Osteocyte (in vitro differentiated cells): ENCODE measurements around the gene MTCL1. TPM values are rescaled to one million over a fixed set of nuclear protein-coding genes. Genes with fewer than 3 reads are reported as not detected.

Experiments used
- DNase-seq: peaks from one replicate; pipeline ENCODE4 v3.0.0; 2021; ENCODE audit warnings: mixed read lengths; ENCODE audit not compliant: unreplicated experiment; ENCODE audit errors: extremely low spot score
- H3K27ac Mint-ChIP-seq: one replicate; pipeline ENCODE4 v1.8.0; 2021; ENCODE audit warnings: mild to moderate bottlenecking, mixed read lengths; ENCODE audit not compliant: unreplicated experiment
- H3K27me3 Mint-ChIP-seq: one replicate; pipeline ENCODE4 v1.8.0; 2021; ENCODE audit warnings: mixed read lengths; ENCODE audit not compliant: unreplicated experiment
- H3K36me3 Mint-ChIP-seq: one replicate; pipeline ENCODE4 v1.8.0; 2021; ENCODE audit warnings: mixed read lengths; ENCODE audit not compliant: unreplicated experiment
- H3K4me1 Mint-ChIP-seq: one replicate; pipeline ENCODE4 v1.8.0; 2021; ENCODE audit warnings: mixed read lengths; ENCODE audit not compliant: unreplicated experiment
- H3K4me3 Mint-ChIP-seq: one replicate; pipeline ENCODE4 v1.8.0; 2021; ENCODE audit warnings: mild to moderate bottlenecking, moderate library complexity, mixed read lengths; ENCODE audit not compliant: unreplicated experiment
- H3K9me3 Mint-ChIP-seq: one replicate; pipeline ENCODE4 v1.8.0; 2021; ENCODE audit warnings: mixed read lengths; ENCODE audit not compliant: unreplicated experiment
- CTCF ChIP-seq: fragments of 200-600 bp; sonication (generic); IDR thresholded peaks from 2 replicates; pipeline ENCODE4 v1.5.0; 2021; ENCODE audit warnings: antibody characterized with exemption, mild to moderate bottlenecking, moderate library complexity
- total RNA-seq: library from RNA; stranded (reverse); gene quantifications from 2 replicates; pipeline ENCODE4 v1.2.1, GENCODE V29; 2021

The MTCL1 gene
- total RNA-seq, 1 donor from 2014 or later: 56.9 TPM

DNA sequence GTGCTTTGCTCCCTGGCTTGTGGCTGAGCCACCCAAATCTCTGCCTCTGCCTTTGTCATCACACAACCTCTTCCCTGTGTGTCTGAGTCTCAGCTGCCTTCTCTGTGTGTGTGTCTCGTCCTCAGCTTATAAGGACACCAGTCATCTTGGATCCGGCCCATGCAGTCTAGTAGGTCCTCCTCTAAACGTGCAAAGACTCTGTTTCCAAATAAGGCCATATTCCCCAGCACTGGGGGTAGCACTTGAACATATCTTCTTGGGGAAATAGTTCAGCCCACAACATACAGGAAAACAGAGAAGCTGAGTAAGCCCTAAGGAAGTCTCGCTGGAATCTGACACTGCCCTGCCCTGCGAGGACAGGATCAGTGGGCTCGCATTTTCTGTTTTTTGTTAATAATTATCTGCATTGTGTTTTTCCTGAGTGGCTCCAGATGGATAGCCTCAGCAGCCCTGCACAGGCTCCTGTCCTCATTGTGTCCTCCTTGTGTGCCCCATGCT lies 42.1 kb downstream of the MTCL1 start:
- peaks cover 92% of the 10 kb centered on the region for H3K4me1 Mint-ChIP-seq
- H3K36me3 Mint-ChIP-seq: peaks cover 15% of the 10 kb centered on the region
- no peaks in the 10 kb centered on the region for H3K9me3 Mint-ChIP-seq
- H3K27ac Mint-ChIP-seq: peak overlapping the region; percentile 93
- no peaks in the 10 kb centered on the region for H3K27me3 Mint-ChIP-seq
- no peak for TF ChIP-seq CTCF
- no peak for DNase-seq
- H3K4me3 Mint-ChIP-seq: no peak overlapping the region

- no peaks in the 10 kb centered on the region for H3K27me3 Mint-ChIP-seq
- peaks cover 82% of the 10 kb centered on the region for H3K4me1 Mint-ChIP-seq
- H3K9me3 Mint-ChIP-seq: no peaks in the 10 kb centered on the region
- peak; percentile 53 for DNase-seq
- H3K27ac Mint-ChIP-seq: peak overlapping the region; percentile 95
- TF ChIP-seq CTCF: no peak
- H3K4me3 Mint-ChIP-seq: no peak overlapping the region
- H3K36me3 Mint-ChIP-seq: peaks cover 18% of the 10 kb centered on the region
Observed at GRCh38 chr18:8749492-8749891, 44.1 kb downstream of the MTCL1 start.

- Mint-ChIP-seq H3K9me3 (no peaks in the 10 kb centered on the region), H3K36me3 (peaks cover 12% of the 10 kb centered on the region), H3K27me3 (no peaks in the 10 kb centered on the region), H3K27ac (peak overlapping the region; percentile 95), H3K4me1 (peaks cover 76% of the 10 kb centered on the region), H3K4me3 (peak overlapping the region; percentile 42)
- DNase-seq: peak; percentile 86
- TF ChIP-seq CTCF: no peak
Observed at GRCh38 chr18:8750954-8751415, 45.6 kb downstream of the MTCL1 start.

- TF ChIP-seq CTCF: no peak
Observed at GRCh38 chr18:8751692-8752091, 46.3 kb downstream of the MTCL1 start.

DNA sequence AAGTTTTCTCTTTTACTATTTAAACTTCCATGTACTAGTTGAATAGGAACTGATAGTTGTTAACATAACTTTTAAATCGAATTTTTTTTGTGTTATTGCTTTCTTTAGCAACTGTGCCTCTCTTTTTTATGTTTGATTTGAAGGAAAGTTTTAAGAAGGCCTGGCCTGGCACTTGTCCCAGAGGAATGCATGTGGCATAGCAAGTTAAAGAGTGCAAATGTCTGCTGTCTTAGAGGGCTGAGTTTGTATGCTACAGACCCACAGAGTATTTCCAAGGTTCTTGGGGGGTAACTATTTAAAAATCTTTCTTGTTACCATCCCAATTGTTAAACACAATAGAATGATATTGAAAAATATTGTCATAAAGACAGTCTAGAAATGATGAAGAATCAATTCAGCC lies 47.0 kb downstream of the MTCL1 start:
- H3K27me3 Mint-ChIP-seq: no peaks in the 10 kb centered on the region
- DNase-seq: peak; percentile 7

More at GRCh38 chr18:8751692-8752091, 46.3 kb downstream of the MTCL1 start:
- Mint-ChIP-seq H3K4me3 (peak overlapping the region; percentile 42), H3K9me3 (no peaks in the 10 kb centered on the region), H3K27me3 (no peaks in the 10 kb centered on the region), H3K27ac (peak overlapping the region; percentile 95), H3K4me1 (peaks cover 69% of the 10 kb centered on the region), H3K36me3 (peaks cover 11% of the 10 kb centered on the region)
- no peak for DNase-seq

More for the DNA sequence above, 47.0 kb downstream of the MTCL1 start:
- H3K4me3 Mint-ChIP-seq: no peak overlapping the region
- H3K27ac Mint-ChIP-seq: peak overlapping the region; percentile 95
- H3K4me1 Mint-ChIP-seq: peaks cover 65% of the 10 kb centered on the region
- peaks cover 13% of the 10 kb centered on the region for H3K36me3 Mint-ChIP-seq
- no peaks in the 10 kb centered on the region for H3K9me3 Mint-ChIP-seq
- TF ChIP-seq CTCF: no peak
